Colonic mucosa (tissue), 4 donors: ENCODE results near the gene CPLX3. TPM values are rescaled to one million over a fixed set of nuclear protein-coding genes. Genes with fewer than 3 reads are reported as not detected.
A peak's percentile ranks its signal among the peaks of the same experiment; 100 is the strongest.

ENCODE experiments used
- DNase-seq: peaks from one replicate; pipeline ENCODE4 v3.0.0-alpha.2; 2020
- H3K27ac ChIP-seq: fragments of 200-600 bp; one replicate; pipeline ENCODE4 v1.8.0; 2021
- H3K27me3 ChIP-seq: fragments of 200-600 bp; one replicate; pipeline ENCODE4 v1.8.0; 2021
- H3K36me3 ChIP-seq: fragments of 200-600 bp; one replicate; pipeline ENCODE4 v1.8.0; 2021
- H3K4me1 ChIP-seq: fragments of 200-600 bp; one replicate; pipeline ENCODE4 v1.8.0; 2021; ENCODE audit warnings: mild to moderate bottlenecking
- H3K4me3 ChIP-seq: fragments of 200-600 bp; one replicate; pipeline ENCODE4 v1.8.0; 2021
- H3K9ac ChIP-seq, 2 donors: one replicate each; pipeline ENCODE4 v1.7.0; 2013; ENCODE audit warnings: control low read depth in 2 of 2, low read depth in 2 of 2, low read length in 2 of 2
- H3K9me3 ChIP-seq: fragments of 200-600 bp; one replicate; pipeline ENCODE4 v1.8.0; 2021
- CTCF ChIP-seq: fragments of 200-600 bp; IDR thresholded peaks from one replicate; pipeline ENCODE4 v1.8.0; 2022; ENCODE audit warnings: antibody characterized with exemption, mild to moderate bottlenecking
- intact Hi-C: fragments of 100-400 bp; cut with DNase I; formaldehyde crosslinking; loops from one replicate; pipeline ENCODE4 v1.14.1; 2022
- total RNA-seq, 2 donors: library from RNA; stranded (reverse); fragmentation: NEBNext Ultra II Directional in 1 of 2; extraction: Animal tissue kit (Norgen Biotek cat#: 25700) in 1 of 2; gene quantifications; one replicate each; pipeline ENCODE4 v1.2.1, GENCODE V29; 2021
- donor health status: healthy.
- donor health status: DM: no; HTN: no; CAD: no.
- donor health status: DM: no; HTN: no; CAD: no.

The CPLX3 gene
- total RNA-seq, 2 donors from 2014 or later: not detected

GRCh38 chr15:74799856-74800558, 26.4 kb upstream of the CPLX3 start:
- DNase-seq: peak; percentile 89
- H3K27me3 ChIP-seq: no peaks in the 10 kb centered on the region
- no peaks in the 10 kb centered on the region for H3K9me3 ChIP-seq
- peak; percentile 98 for TF ChIP-seq CTCF
- H3K4me3 ChIP-seq: no peak overlapping the region
- intact Hi-C loops: loop anchor here (1.0 kb wide), 1 partner anchor 29 kb away; no protein-coding TSS in a partner anchor
- H3K4me1 ChIP-seq: peaks cover 5% of the 10 kb centered on the region
- peak overlapping the region; percentile 56 for H3K27ac ChIP-seq
- peak overlapping the region; percentile 43 to 48 for H3K9ac ChIP-seq
- H3K36me3 ChIP-seq: peaks cover 25% of the 10 kb centered on the region

GRCh38 chr15:74800559-74801094, 25.8 kb upstream of the CPLX3 start:
- H3K9ac ChIP-seq: no peak overlapping the region
- TF ChIP-seq CTCF: no peak
- H3K9me3 ChIP-seq: no peaks in the 10 kb centered on the region
- peaks cover 5% of the 10 kb centered on the region for H3K4me1 ChIP-seq
- intact Hi-C loops: loop anchor here (1.0 kb wide), 1 partner anchor 29 kb away; no protein-coding TSS in a partner anchor
- H3K4me3 ChIP-seq: no peak overlapping the region
- H3K36me3 ChIP-seq: peaks cover 25% of the 10 kb centered on the region
- H3K27ac ChIP-seq: no peak overlapping the region
- peak; percentile 33 for DNase-seq
- H3K27me3 ChIP-seq: no peaks in the 10 kb centered on the region

- intact Hi-C loops: no loop called here
- Histone ChIP-seq H3K27ac (no peak overlapping the region), H3K9me3 (no peaks in the 10 kb centered on the region), H3K36me3 (peaks cover 25% of the 10 kb centered on the region), H3K9ac (no peak overlapping the region), H3K4me3 (no peak overlapping the region), H3K27me3 (no peaks in the 10 kb centered on the region), H3K4me1 (peaks cover 5% of the 10 kb centered on the region)
- DNase-seq: peak; percentile 23
- no peak for TF ChIP-seq CTCF
Measured at GRCh38 chr15:74801311-74801997, 25.0 kb upstream of the CPLX3 start.

GRCh38 chr15:74802290-74802689, 24.1 kb upstream of the CPLX3 start:
- H3K9me3 ChIP-seq: no peaks in the 10 kb centered on the region
- no peak overlapping the region for H3K9ac ChIP-seq
- H3K36me3 ChIP-seq: peaks cover 25% of the 10 kb centered on the region
- no peaks in the 10 kb centered on the region for H3K27me3 ChIP-seq
- intact Hi-C loops: no loop called here
- no peak for TF ChIP-seq CTCF
- H3K4me1 ChIP-seq: peaks cover 5% of the 10 kb centered on the region
- H3K4me3 ChIP-seq: no peak overlapping the region
- DNase-seq: peak; percentile 21
- no peak overlapping the region for H3K27ac ChIP-seq

GRCh38 chr15:74802862-74803447, 23.5 kb upstream of the CPLX3 start:
- no peaks in the 10 kb centered on the region for H3K9me3 ChIP-seq
- no peaks in the 10 kb centered on the region for H3K27me3 ChIP-seq
- peaks cover 5% of the 10 kb centered on the region for H3K4me1 ChIP-seq
- H3K9ac ChIP-seq: no peak overlapping the region
- TF ChIP-seq CTCF: no peak
- no peak overlapping the region for H3K4me3 ChIP-seq
- intact Hi-C loops: no loop called here
- peak; percentile 20 for DNase-seq
- peaks cover 25% of the 10 kb centered on the region for H3K36me3 ChIP-seq
- H3K27ac ChIP-seq: no peak overlapping the region
